ENCODE data around the gene TRIO.

TRIO gene

DNA sequence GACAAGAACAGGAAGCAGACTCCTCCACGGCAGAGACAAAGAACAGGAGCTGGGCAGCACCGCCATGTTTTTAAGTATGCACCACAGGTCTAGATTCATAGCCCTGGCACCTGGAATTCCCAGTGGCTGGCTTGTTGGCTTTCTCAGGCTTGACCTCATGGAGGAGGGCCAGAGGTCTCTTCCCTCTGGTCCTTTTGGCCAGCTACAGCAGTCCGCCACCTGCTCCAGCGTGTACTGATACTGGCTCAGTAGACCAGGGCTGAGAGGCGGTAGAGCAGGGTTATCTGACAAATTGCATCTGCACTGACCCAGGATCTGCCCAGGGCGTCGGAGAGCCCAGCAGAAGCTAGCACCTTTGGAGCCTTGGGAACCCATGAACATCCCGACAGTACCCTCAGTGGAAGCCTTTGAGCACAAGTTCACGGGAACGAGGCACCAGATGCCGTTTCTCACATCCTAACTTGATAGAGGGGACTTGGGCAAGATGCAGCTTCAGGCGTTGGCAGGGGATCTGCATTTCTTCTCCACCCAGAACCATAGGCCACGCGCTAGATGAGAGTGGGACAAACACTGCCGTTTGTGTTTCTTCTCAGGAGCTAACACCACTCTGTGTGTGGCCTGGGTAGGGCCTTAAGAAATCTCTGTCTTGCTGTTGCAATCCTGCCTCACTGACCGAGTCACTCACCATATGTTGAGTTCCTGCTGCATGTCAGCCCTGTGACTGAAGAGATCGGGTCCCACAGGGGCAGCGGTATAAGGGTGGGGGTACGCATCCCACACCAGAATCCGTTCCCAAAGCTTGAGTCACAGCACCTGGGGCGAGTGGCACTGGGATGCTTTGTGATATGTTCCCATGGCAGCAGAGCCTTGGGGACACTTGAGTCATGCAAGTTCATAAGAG is 348.1 kb downstream of the TRIO start:
- peaks cover 42% of the 10 kb centered on the region for H3K36me3 ChIP-seq (ENCODE audit: control insufficient read depth, insufficient read depth, low read length)

DNA sequence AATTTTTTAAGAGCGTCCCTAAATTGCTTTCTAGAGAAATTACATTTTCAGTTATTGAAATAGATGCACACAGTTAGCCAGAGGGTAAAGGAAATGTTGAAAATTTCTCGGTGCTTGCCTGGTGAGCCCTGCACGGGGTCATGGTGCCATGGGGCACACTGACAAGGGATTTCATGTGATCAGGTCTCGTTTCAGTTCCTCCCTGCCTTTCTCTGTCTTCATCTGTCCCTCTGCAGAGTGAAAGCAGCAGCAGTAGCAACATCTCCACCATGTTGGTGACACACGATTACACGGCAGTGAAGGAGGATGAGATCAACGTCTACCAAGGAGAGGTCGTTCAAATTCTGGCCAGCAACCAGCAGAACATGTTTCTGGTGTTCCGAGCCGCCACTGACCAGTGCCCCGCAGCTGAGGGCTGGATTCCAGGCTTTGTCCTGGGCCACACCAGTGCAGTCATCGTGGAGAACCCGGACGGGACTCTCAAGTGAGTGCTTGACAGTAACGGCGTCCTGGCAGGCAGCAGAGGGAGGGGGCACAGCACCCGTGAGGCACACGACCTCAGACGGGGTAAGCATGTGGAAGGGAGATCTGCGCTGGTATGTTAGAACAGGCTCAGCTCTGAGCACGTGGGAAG is 349.3 kb downstream of the TRIO start:
- TF ChIP-seq, protein P1, sequence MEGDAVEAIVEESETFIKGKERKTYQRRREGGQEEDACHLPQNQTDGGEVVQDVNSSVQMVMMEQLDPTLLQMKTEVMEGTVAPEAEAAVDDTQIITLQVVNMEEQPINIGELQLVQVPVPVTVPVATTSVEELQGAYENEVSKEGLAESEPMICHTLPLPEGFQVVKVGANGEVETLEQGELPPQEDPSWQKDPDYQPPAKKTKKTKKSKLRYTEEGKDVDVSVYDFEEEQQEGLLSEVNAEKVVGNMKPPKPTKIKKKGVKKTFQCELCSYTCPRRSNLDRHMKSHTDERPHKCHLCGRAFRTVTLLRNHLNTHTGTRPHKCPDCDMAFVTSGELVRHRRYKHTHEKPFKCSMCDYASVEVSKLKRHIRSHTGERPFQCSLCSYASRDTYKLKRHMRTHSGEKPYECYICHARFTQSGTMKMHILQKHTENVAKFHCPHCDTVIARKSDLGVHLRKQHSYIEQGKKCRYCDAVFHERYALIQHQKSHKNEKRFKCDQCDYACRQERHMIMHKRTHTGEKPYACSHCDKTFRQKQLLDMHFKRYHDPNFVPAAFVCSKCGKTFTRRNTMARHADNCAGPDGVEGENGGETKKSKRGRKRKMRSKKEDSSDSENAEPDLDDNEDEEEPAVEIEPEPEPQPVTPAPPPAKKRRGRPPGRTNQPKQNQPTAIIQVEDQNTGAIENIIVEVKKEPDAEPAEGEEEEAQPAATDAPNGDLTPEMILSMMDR (IDR thresholded peaks at IDR 0.05; ENCODE audit: insufficient read depth, low read length, poor library complexity, severe bottlenecking): no peak
- no peaks in the 10 kb centered on the region for H3K27me3 ChIP-seq (replicated peaks; ENCODE audit: control insufficient read depth, insufficient read depth, low read length)

More for the DNA sequence above, 348.1 kb downstream of the TRIO start:
- Histone ChIP-seq H3K4me3 (replicated peaks; ENCODE audit: low read depth, low read length) (no peak overlapping the region), H3K27me3 (replicated peaks; ENCODE audit: control insufficient read depth, insufficient read depth, low read length) (no peaks in the 10 kb centered on the region)
- DNase-seq (ENCODE audit: extremely low read depth, insufficient read length): no peak
- TF ChIP-seq, protein P1 (IDR thresholded peaks at IDR 0.05; ENCODE audit: insufficient read depth, low read length, poor library complexity, severe bottlenecking): no peak

DNA sequence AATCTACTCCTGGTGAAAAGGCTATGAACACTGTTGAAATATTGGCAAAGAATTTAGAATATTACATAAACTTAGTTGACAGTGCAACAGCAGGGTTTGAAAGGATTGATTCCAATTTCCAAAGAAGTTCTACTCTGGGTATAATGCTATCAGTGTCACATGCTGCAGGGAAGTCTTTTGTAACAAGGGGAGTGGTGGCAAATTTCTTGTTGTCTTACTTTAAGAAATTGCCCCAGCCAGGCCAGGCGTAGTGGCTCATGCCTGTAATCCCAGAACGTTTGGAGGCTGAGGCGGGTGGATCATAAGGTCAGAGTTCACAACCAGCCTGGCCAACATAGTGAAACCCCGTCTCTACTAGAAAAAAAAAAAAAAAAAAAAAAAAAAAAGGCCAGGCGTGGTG is 352.2 kb downstream of the TRIO start:
- Histone ChIP-seq H3K4me3 (replicated peaks; ENCODE audit: low read depth, low read length) (no peak overlapping the region), H3K36me3 (ENCODE audit: control insufficient read depth, insufficient read depth, low read length) (peaks cover 49% of the 10 kb centered on the region), H3K27me3 (replicated peaks; ENCODE audit: control insufficient read depth, insufficient read depth, low read length) (no peaks in the 10 kb centered on the region)
- TF ChIP-seq, protein P1 (IDR thresholded peaks at IDR 0.05; ENCODE audit: insufficient read depth, low read length, poor library complexity, severe bottlenecking): no peak
- DNase-seq (ENCODE audit: extremely low read depth, insufficient read length): no peak

More for the DNA sequence above, 349.3 kb downstream of the TRIO start:
- peaks cover 44% of the 10 kb centered on the region for H3K36me3 ChIP-seq (ENCODE audit: control insufficient read depth, insufficient read depth, low read length)
- H3K4me3 ChIP-seq (replicated peaks; ENCODE audit: low read depth, low read length): no peak overlapping the region
- no peak for DNase-seq (ENCODE audit: extremely low read depth, insufficient read length)

DNA sequence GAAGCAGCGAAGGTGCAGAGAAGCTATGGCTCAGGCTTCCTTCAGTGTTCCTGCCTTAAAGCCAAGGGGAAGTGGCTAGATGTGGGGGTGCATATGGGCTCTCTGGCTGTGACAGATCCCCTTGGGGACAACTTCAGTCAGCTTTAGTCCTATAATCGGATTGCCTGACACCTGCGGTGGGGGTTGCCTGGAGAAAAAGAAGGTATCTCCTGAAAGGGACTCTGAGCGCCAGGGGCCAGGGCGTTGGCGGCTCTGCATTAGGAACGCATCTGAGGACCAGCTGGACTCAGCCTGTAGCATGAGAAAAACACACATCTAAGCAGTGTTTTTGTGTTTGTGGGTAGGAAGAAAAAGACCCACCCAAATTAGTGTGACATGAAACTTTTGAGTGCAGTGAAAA is 354.2 kb downstream of the TRIO start:
- H3K36me3 ChIP-seq (ENCODE audit: control insufficient read depth, insufficient read depth, low read length): peaks cover 40% of the 10 kb centered on the region
- no peak overlapping the region for H3K4me3 ChIP-seq (replicated peaks; ENCODE audit: low read depth, low read length)
- no peaks in the 10 kb centered on the region for H3K27me3 ChIP-seq (replicated peaks; ENCODE audit: control insufficient read depth, insufficient read depth, low read length)
- no peak for DNase-seq (ENCODE audit: extremely low read depth, insufficient read length)
- TF ChIP-seq, protein P1 (IDR thresholded peaks at IDR 0.05; ENCODE audit: insufficient read depth, low read length, poor library complexity, severe bottlenecking): no peak

DNA sequence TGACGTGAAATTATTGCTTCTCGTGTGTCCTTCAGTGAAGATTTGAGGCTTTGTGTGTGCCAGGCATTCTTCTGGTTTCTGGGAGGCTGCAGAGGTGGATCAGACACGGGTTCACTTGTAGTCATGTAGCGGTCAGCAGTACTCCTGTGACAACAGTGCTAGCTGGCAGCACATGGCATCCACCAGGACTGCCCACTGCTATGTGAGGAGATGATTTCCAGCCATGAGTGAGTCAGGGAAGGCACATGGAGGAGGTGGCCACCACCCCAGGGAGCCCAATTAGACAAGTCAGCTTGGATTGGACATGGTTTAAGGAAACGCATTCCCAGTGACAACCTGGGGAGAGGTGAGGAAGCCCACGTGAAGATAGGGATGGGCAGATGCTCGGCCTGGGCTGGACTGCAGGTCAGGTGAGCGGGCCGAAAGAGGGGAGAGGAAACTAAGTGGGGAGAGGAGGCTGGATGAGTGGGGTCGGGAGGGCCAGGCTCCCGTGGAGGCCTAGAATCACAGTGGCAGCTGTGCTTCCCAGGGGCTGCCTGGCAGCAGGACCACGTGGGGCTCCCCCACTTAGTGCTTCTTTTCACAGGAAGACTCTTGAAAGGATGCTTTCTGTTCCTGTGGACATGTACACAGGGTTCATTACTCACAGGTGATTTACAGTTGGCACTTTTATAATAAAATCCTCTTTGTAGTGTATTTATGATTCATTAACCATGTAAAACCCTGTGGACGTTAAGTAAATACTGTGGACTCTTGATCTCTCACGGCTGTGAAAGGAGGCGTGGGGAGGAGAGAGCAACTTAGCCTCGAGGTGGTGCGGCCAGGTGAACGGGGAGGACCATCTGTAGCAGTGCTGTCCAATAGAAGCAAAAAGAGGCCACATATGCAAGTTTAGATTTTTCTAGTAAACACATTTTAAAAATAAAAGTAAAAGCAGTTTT is 358.5 kb downstream of the TRIO start:
- Histone ChIP-seq H3K4me3 (replicated peaks; ENCODE audit: low read depth, low read length) (no peak overlapping the region), H3K27me3 (replicated peaks; ENCODE audit: control insufficient read depth, insufficient read depth, low read length) (no peaks in the 10 kb centered on the region), H3K36me3 (ENCODE audit: control insufficient read depth, insufficient read depth, low read length) (peaks cover 51% of the 10 kb centered on the region)
- TF ChIP-seq, protein P1 (IDR thresholded peaks at IDR 0.05; ENCODE audit: insufficient read depth, low read length, poor library complexity, severe bottlenecking): no peak
- no peak for DNase-seq (ENCODE audit: extremely low read depth, insufficient read length)
